SH-SY5Y (cell line): Measurements from ENCODE around the gene KCNK10.

Source experiments
- GATA2 ChIP-seq: IDR thresholded peaks from 2 replicates; pipeline ENCODE4 v1.6.1; 2011; ENCODE audit warnings: mild to moderate bottlenecking, low read depth, low read length
- GATA3 ChIP-seq: IDR thresholded peaks from 2 replicates; pipeline ENCODE4 v1.6.1; 2011; ENCODE audit warnings: low read depth, mild to moderate bottlenecking, low read length, moderate library complexity

DNA sequence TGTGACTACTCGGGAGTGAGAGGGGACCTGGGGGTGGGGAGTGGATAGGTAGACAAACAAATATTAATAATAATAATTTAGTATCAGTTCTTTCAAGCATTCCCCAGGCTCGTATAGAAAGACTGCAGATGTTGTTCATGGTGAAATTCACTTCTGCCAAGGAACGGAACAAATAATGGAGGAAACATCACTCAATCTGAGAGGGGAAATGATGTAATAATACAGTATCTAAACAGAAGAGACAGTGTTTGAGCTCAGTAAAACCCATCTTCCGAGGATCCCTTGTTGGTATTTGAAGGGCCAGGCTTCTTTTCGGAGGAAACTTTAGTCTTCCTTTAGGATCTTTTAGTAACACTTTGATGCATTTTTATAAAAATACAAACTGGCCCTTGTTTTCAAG is 114.2 kb downstream of the KCNK10 start:
- TF ChIP-seq GATA2 (no peak), GATA3 (no peak)
